Stimulated activated naive B cell treated with anti-CD40 and anti-IgM and Interleukin-4, amounts not matched to agents 10 μg/mL and 1 μg/mL and 100 μg/mL, for 72 hours (primary cell): ENCODE data around the gene WNT9B.
"Not testable (repeated sequence)": the region's sequence is repeated elsewhere in the genome, so short reads cannot be mapped to it uniquely, and the experiment has no call there.

ENCODE experiments used
- ATAC-seq, 2 donors: fragments of 150-1000 bp; cut with Tn5 transposase; replicated peaks; 2 replicates each; pipeline ENCODE4 v1.10.0; 2021; ENCODE audit warnings: moderate library complexity in 1 of 2
- DNase-seq: peaks from one replicate; pipeline ENCODE4 v3.0.0; 2021
- H3K27ac Mint-ChIP-seq: one replicate; pipeline ENCODE4 v1.8.0; 2022; ENCODE audit warnings: mild to moderate bottlenecking, mixed read lengths
- H3K27me3 Mint-ChIP-seq, 2 donors: one replicate each; pipeline ENCODE4 v1.8.0; 2022; ENCODE audit warnings: mixed read lengths in 2 of 2
- H3K36me3 Mint-ChIP-seq, 2 donors: one replicate each; pipeline ENCODE4 v1.8.0; 2022; ENCODE audit warnings: mixed read lengths in 2 of 2, mild to moderate bottlenecking in 1 of 2
- H3K4me1 Mint-ChIP-seq, 2 donors: one replicate each; pipeline ENCODE4 v1.8.0; 2022; ENCODE audit warnings: mixed read lengths in 2 of 2, mild to moderate bottlenecking in 1 of 2
- H3K4me3 Mint-ChIP-seq, 2 donors: one replicate each; pipeline ENCODE4 v1.8.0; 2022; ENCODE audit warnings: mild to moderate bottlenecking in 2 of 2, mixed read lengths in 2 of 2, moderate library complexity in 1 of 2
- H3K9me3 Mint-ChIP-seq, 2 donors: one replicate each; pipeline ENCODE4 v1.8.0; 2022; ENCODE audit warnings: mixed read lengths in 2 of 2, mild to moderate bottlenecking in 1 of 2

Gene WNT9B

GRCh38 chr17:46832945-46833839, 18.2 kb upstream of the WNT9B start:
- peaks cover 4 to 15% of the 10 kb centered on the region in 2 donors for H3K4me1 Mint-ChIP-seq
- H3K36me3 Mint-ChIP-seq: no peaks in the 10 kb centered on the region
- H3K27ac Mint-ChIP-seq: no peak overlapping the region
- ATAC-seq (no peak), DNase-seq (no peak)
- H3K9me3 Mint-ChIP-seq: no peaks in the 10 kb centered on the region
- H3K4me3 Mint-ChIP-seq: no peak overlapping the region
- H3K27me3 Mint-ChIP-seq: peaks cover 22 to 35% of the 10 kb centered on the region in 2 donors

GRCh38 chr17:46833840-46834208, 17.6 kb upstream of the WNT9B start:
- Mint-ChIP-seq H3K9me3 (no peaks in the 10 kb centered on the region), H3K27ac (no peak overlapping the region), H3K27me3 (peaks cover 22 to 30% of the 10 kb centered on the region in 2 donors), H3K4me3 (no peak overlapping the region), H3K4me1 (peaks cover 4 to 15% of the 10 kb centered on the region in 2 donors), H3K36me3 (no peaks in the 10 kb centered on the region)
- ATAC-seq: no peak
- no peak for DNase-seq

- peaks cover 0 to 3% of the 10 kb centered on the region in 2 donors for H3K9me3 Mint-ChIP-seq
- H3K27me3 Mint-ChIP-seq: peaks cover 22 to 30% of the 10 kb centered on the region in 2 donors
- H3K27ac Mint-ChIP-seq: no peak overlapping the region
Measured at GRCh38 chr17:46834846-46835245, 16.5 kb upstream of the WNT9B start.

GRCh38 chr17:46836500-46836899, 14.9 kb upstream of the WNT9B start:
- Mint-ChIP-seq H3K4me1 (peaks cover 6 to 10% of the 10 kb centered on the region in 2 donors), H3K4me3 (no peak overlapping the region), H3K36me3 (no peaks in the 10 kb centered on the region), H3K27ac (peak overlapping the region; percentile 9), H3K9me3 (peaks cover 2 to 5% of the 10 kb centered on the region in 2 donors), H3K27me3 (peaks cover 29 to 42% of the 10 kb centered on the region in 2 donors)
- DNase-seq: no peak
- no peak for ATAC-seq

More at GRCh38 chr17:46834846-46835245, 16.5 kb upstream of the WNT9B start:
- DNase-seq: no peak
- no peak for ATAC-seq
- no peaks in the 10 kb centered on the region for H3K36me3 Mint-ChIP-seq
- no peak overlapping the region for H3K4me3 Mint-ChIP-seq
- peaks cover 4 to 15% of the 10 kb centered on the region in 2 donors for H3K4me1 Mint-ChIP-seq

GRCh38 chr17:46837521-46837920, 13.9 kb upstream of the WNT9B start:
- Mint-ChIP-seq H3K36me3 (peaks cover 0 to under 1% of the 10 kb centered on the region in 2 donors), H3K4me3 (no peak overlapping the region), H3K4me1 (peaks cover 6 to 10% of the 10 kb centered on the region in 2 donors), H3K9me3 (peaks cover 2 to 5% of the 10 kb centered on the region in 2 donors), H3K27ac (no peak overlapping the region), H3K27me3 (peaks cover 36 to 43% of the 10 kb centered on the region in 2 donors)
- ATAC-seq (no peak), DNase-seq (no peak)

- peaks cover 8 to 15% of the 10 kb centered on the region in 2 donors for H3K9me3 Mint-ChIP-seq
- ATAC-seq: no peak
- no peak overlapping the region for H3K27ac Mint-ChIP-seq
- H3K4me1 Mint-ChIP-seq: peaks cover 6 to 10% of the 10 kb centered on the region in 2 donors
- H3K36me3 Mint-ChIP-seq: peaks cover 2 to 6% of the 10 kb centered on the region in 2 donors
- H3K27me3 Mint-ChIP-seq: peaks cover 47 to 54% of the 10 kb centered on the region in 2 donors
- no peak for DNase-seq
- no peak overlapping the region for H3K4me3 Mint-ChIP-seq
Measured at GRCh38 chr17:46839211-46839610, 12.2 kb upstream of the WNT9B start.

- not testable (repeated sequence) for DNase-seq, H3K4me1 Mint-ChIP-seq, H3K4me3 Mint-ChIP-seq, H3K36me3 Mint-ChIP-seq, ATAC-seq, H3K27ac Mint-ChIP-seq
- H3K9me3 Mint-ChIP-seq: peaks cover 8 to 15% of the 10 kb centered on the region in 2 donors
- peaks cover 47 to 65% of the 10 kb centered on the region in 2 donors for H3K27me3 Mint-ChIP-seq
Measured at GRCh38 chr17:46840596-46840995, 10.8 kb upstream of the WNT9B start.

GRCh38 chr17:46841561-46842379, 9.6 kb upstream of the WNT9B start:
- Mint-ChIP-seq H3K4me3 (no peak overlapping the region), H3K4me1 (peaks cover 0 to 3% of the 10 kb centered on the region in 2 donors), H3K27ac (no peak overlapping the region), H3K27me3 (peaks cover 42 to 70% of the 10 kb centered on the region in 2 donors), H3K36me3 (peaks cover 2 to 6% of the 10 kb centered on the region in 2 donors), H3K9me3 (peaks cover 8 to 15% of the 10 kb centered on the region in 2 donors)
- DNase-seq (no peak), ATAC-seq (peak in 1 of 2 donors; percentile 23)

GRCh38 chr17:46842835-46843234, 8.5 kb upstream of the WNT9B start:
- Mint-ChIP-seq H3K27me3 (peaks cover 46 to 73% of the 10 kb centered on the region in 2 donors), H3K4me3 (no peak overlapping the region), H3K36me3 (peaks cover 2 to 6% of the 10 kb centered on the region in 2 donors), H3K27ac (peak overlapping the region; percentile 10), H3K9me3 (peaks cover 8 to 15% of the 10 kb centered on the region in 2 donors), H3K4me1 (peaks cover 0 to 3% of the 10 kb centered on the region in 2 donors)
- DNase-seq (no peak), ATAC-seq (no peak)

GRCh38 chr17:46847204-46848191, 3.9 kb upstream of the WNT9B start:
- Mint-ChIP-seq H3K27me3 (peaks cover 61 to 88% of the 10 kb centered on the region in 2 donors), H3K9me3 (peaks cover 7 to 10% of the 10 kb centered on the region in 2 donors), H3K4me1 (peaks cover 10 to 17% of the 10 kb centered on the region in 2 donors), H3K4me3 (no peak overlapping the region), H3K36me3 (peaks cover 2 to 9% of the 10 kb centered on the region in 2 donors), H3K27ac (no peak overlapping the region)
- no peak for ATAC-seq
- DNase-seq: no peak

- Mint-ChIP-seq H3K9me3 (peaks cover under 1% of the 10 kb centered on the region in 2 donors), H3K4me1 (peaks cover 10 to 20% of the 10 kb centered on the region in 2 donors), H3K4me3 (no peak overlapping the region), H3K36me3 (peaks cover 0 to 3% of the 10 kb centered on the region in 2 donors), H3K27me3 (peaks cover 59 to 88% of the 10 kb centered on the region in 2 donors), H3K27ac (no peak overlapping the region)
- ATAC-seq: no peak
- DNase-seq: no peak
Measured at GRCh38 chr17:46848534-46848933, 2.8 kb upstream of the WNT9B start.

GRCh38 chr17:46850688-46851028, 725 bp upstream of the WNT9B start:
- ATAC-seq: no peak
- Mint-ChIP-seq H3K27me3 (peaks cover 62 to 91% of the 10 kb centered on the region in 2 donors), H3K4me3 (peak overlapping the region in 1 of 2 donors; percentile 63), H3K36me3 (peaks cover 0 to 3% of the 10 kb centered on the region in 2 donors), H3K9me3 (no peaks in the 10 kb centered on the region), H3K27ac (no peak overlapping the region), H3K4me1 (peaks cover 10 to 20% of the 10 kb centered on the region in 2 donors)
- DNase-seq: no peak

GRCh38 chr17:46853896-46854444, 2.6 kb downstream of the WNT9B start:
- Mint-ChIP-seq H3K36me3 (peaks cover 0 to 3% of the 10 kb centered on the region in 2 donors), H3K4me3 (no peak overlapping the region), H3K27ac (no peak overlapping the region), H3K27me3 (peaks cover 54 to 83% of the 10 kb centered on the region in 2 donors), H3K9me3 (peaks cover 0 to 2% of the 10 kb centered on the region in 2 donors), H3K4me1 (peaks cover 10 to 20% of the 10 kb centered on the region in 2 donors)
- ATAC-seq: no peak
- no peak for DNase-seq
